Measurements from ENCODE around the gene SLC16A10. TPM values are rescaled to one million over a fixed set of nuclear protein-coding genes. Genes with fewer than 3 reads are reported as not detected.
A peak's percentile ranks its signal among the peaks of the same experiment; 100 is the strongest.
"Not testable (repeated sequence)": the region's sequence is repeated elsewhere in the genome, so short reads cannot be mapped to it uniquely, and the experiment has no call there.

Gene SLC16A10
- total and polyA plus RNA-seq, 2 of the 13 experiments (the other 11 are each of a cell fraction or from before 2014, with no cell fraction given), result 8.2 to 20.1 TPM

- POLR2A ChIA-PET; H4K20me1 ChIP-seq (ENCODE audit: insufficient read depth, low read length); H3K27me3 ChIP-seq (ENCODE audit: control insufficient read depth in 1 of 2, insufficient read depth in 2 of 2, low read length in 2 of 2); FAIRE-seq; H3K4me2 ChIP-seq (ENCODE audit: low read depth, low read length); BruUV-seq (replicated peaks); H3K27ac ChIP-seq (ENCODE audit: extremely low read length, insufficient read depth, low read length); H3K9ac ChIP-seq (ENCODE audit: insufficient read depth, low read depth, low read length); intact Hi-C loops (cut with micrococcal nuclease; ENCODE audit: unreplicated experiment); DNase-seq (ENCODE audit: low spot score); H2AFZ ChIP-seq (ENCODE audit: low read length); in situ Hi-C loops (cut with HindIII; ENCODE audit: extremely low pct_ligation_motif_present, low pct_unique_long_range_greater_than_20kb); CTCF ChIA-PET (ENCODE audit: low intra/inter-chr PET ratio, low total read pairs); H3K79me2 ChIP-seq (ENCODE audit: insufficient read depth, low read length); H3K36me3 ChIP-seq (replicated peaks in 1 of 2; ENCODE audit: control insufficient read depth in 1 of 2, insufficient read depth in 2 of 2, low read length in 2 of 2); H3K9me3 ChIP-seq (ENCODE audit: low read length); H3K4me3 ChIP-seq (replicated peaks in 1 of 3; ENCODE audit: insufficient read depth in 1 of 3, low read depth in 2 of 3, low read length in 3 of 3); ATAC-seq: not testable (repeated sequence)
- 99% methylated on average over 10 of the region's 11 CpGs for WGBS (ENCODE audit: low lambda C conversion rate)
- peaks cover 57% of the 10 kb centered on the region for H3K4me1 ChIP-seq (ENCODE audit: insufficient read depth, low read length)
These were observed 43.7 kb downstream of the SLC16A10 start for GRCh38 chr6:111131018-111131417.

- BruUV-seq (replicated peaks); H3K9ac ChIP-seq (ENCODE audit: insufficient read depth, low read depth, low read length); in situ Hi-C loops (cut with HindIII; ENCODE audit: extremely low pct_ligation_motif_present, low pct_unique_long_range_greater_than_20kb); CTCF ChIA-PET (ENCODE audit: low intra/inter-chr PET ratio, low total read pairs); FAIRE-seq; H2AFZ ChIP-seq (ENCODE audit: low read length); H3K79me2 ChIP-seq (ENCODE audit: insufficient read depth, low read length); H3K4me3 ChIP-seq (replicated peaks in 1 of 3; ENCODE audit: insufficient read depth in 1 of 3, low read depth in 2 of 3, low read length in 3 of 3); intact Hi-C loops (cut with micrococcal nuclease; ENCODE audit: unreplicated experiment); H4K20me1 ChIP-seq (ENCODE audit: insufficient read depth, low read length); ATAC-seq; DNase-seq (ENCODE audit: low spot score); H3K4me2 ChIP-seq (ENCODE audit: low read depth, low read length); H3K27ac ChIP-seq (ENCODE audit: extremely low read length, insufficient read depth, low read length); H3K27me3 ChIP-seq (ENCODE audit: control insufficient read depth in 1 of 2, insufficient read depth in 2 of 2, low read length in 2 of 2); POLR2A ChIA-PET; H3K9me3 ChIP-seq (ENCODE audit: low read length); H3K36me3 ChIP-seq (replicated peaks in 1 of 2; ENCODE audit: control insufficient read depth in 1 of 2, insufficient read depth in 2 of 2, low read length in 2 of 2): not testable (repeated sequence)
- 79% methylated on average over 2 of the region's 2 CpGs for WGBS (ENCODE audit: low lambda C conversion rate)
- peaks cover 51% of the 10 kb centered on the region for H3K4me1 ChIP-seq (ENCODE audit: insufficient read depth, low read length)
These were observed 45.4 kb downstream of the SLC16A10 start for GRCh38 chr6:111132669-111133068.

- ATAC-seq (0 out of 3 replicates have a peak, but pooled peaks have one; percentile 41), FAIRE-seq (peak; percentile 12), DNase-seq (ENCODE audit: low spot score) (peak; percentile 72)
- POLR2A ChIA-PET; H3K79me2 ChIP-seq (ENCODE audit: insufficient read depth, low read length); intact Hi-C loops (cut with micrococcal nuclease; ENCODE audit: unreplicated experiment); H2AFZ ChIP-seq (ENCODE audit: low read length); H4K20me1 ChIP-seq (ENCODE audit: insufficient read depth, low read length); H3K36me3 ChIP-seq (replicated peaks in 1 of 2; ENCODE audit: control insufficient read depth in 1 of 2, insufficient read depth in 2 of 2, low read length in 2 of 2); BruUV-seq (replicated peaks); in situ Hi-C loops (cut with HindIII; ENCODE audit: extremely low pct_ligation_motif_present, low pct_unique_long_range_greater_than_20kb); H3K9me3 ChIP-seq (ENCODE audit: low read length); H3K9ac ChIP-seq (ENCODE audit: insufficient read depth, low read depth, low read length); H3K27ac ChIP-seq (ENCODE audit: extremely low read length, insufficient read depth, low read length); H3K4me3 ChIP-seq (replicated peaks in 1 of 3; ENCODE audit: insufficient read depth in 1 of 3, low read depth in 2 of 3, low read length in 3 of 3); H3K27me3 ChIP-seq (ENCODE audit: control insufficient read depth in 1 of 2, insufficient read depth in 2 of 2, low read length in 2 of 2); CTCF ChIA-PET (ENCODE audit: low intra/inter-chr PET ratio, low total read pairs): not testable (repeated sequence)
- 31% methylated on average over 5 of the region's 6 CpGs for WGBS (ENCODE audit: low lambda C conversion rate)
- Histone ChIP-seq H3K4me1 (ENCODE audit: insufficient read depth, low read length) (peaks cover 55% of the 10 kb centered on the region), H3K4me2 (ENCODE audit: low read depth, low read length) (0 out of 2 replicates have a peak overlapping the region, but pooled peaks have one; percentile 6)
- TF ChIP-seq POGZ (CRISPR knock-in tag; IDR thresholded peaks at IDR 0.05) (0 out of 2 replicates have a peak, but pooled peaks have one; percentile 21), ZNF687 (CRISPR knock-in tag; IDR thresholded peaks at IDR 0.05) (peak; percentile 23; the same call in 1 of the 2 replicates), SRF (IDR thresholded peaks at IDR 0.05; ENCODE audit: low read depth, low read length) (0 out of 2 replicates have a peak, but pooled peaks have one; percentile 27), HNF4A (CRISPR knock-in tag; IDR thresholded peaks at IDR 0.05) (peak; percentile 18)
These were observed 47.0 kb downstream of the SLC16A10 start for GRCh38 chr6:111134236-111134869.
